WTC11 (cell line): ENCODE data around the gene C16orf74. TPM values are rescaled to one million over a fixed set of nuclear protein-coding genes. Genes with fewer than 3 reads are reported as not detected.
A peak's percentile ranks its signal among the peaks of the same experiment; 100 is the strongest.

Source experiments
- ATAC-seq: fragments of 200-7000 bp; cut with Tn5 transposase; 2 replicates; pipeline ENCODE4 v1.10.0; 2021; ENCODE audit warnings: mild to moderate bottlenecking, moderate library complexity
- CTCF ChIA-PET: fragments of 300-600 bp; sonication (Branson Sonifier 250); formaldehyde crosslinking; loops from one replicate; lab custom pipeline; 2021; ENCODE audit warnings: antibody characterized with exemption; lab: Charles Lee
- POLR2A ChIA-PET: fragments of 350-600 bp; sonication (Branson Sonifier 250); formaldehyde crosslinking; loops from one replicate; lab custom pipeline; 2021; ENCODE audit warnings: antibody characterized with exemption; lab: Charles Lee
- DNase-seq: peaks from one replicate; pipeline ENCODE4 v3.0.0; 2021; ENCODE audit warnings: low spot score
- H3K27ac Mint-ChIP-seq: 2 replicates; pipeline ENCODE4 v1.8.0; 2021; ENCODE audit warnings: mixed read lengths
- H3K27me3 Mint-ChIP-seq: 2 replicates; pipeline ENCODE4 v1.8.0; 2021; ENCODE audit warnings: low read depth, mild to moderate bottlenecking, moderate library complexity, mixed read lengths
- H3K36me3 Mint-ChIP-seq: 2 replicates; pipeline ENCODE4 v1.8.0; 2021; ENCODE audit warnings: mixed read lengths
- H3K4me1 Mint-ChIP-seq: 2 replicates; pipeline ENCODE4 v1.8.0; 2022; ENCODE audit warnings: mixed read lengths
- H3K4me3 Mint-ChIP-seq: 2 replicates; pipeline ENCODE4 v1.8.0; 2021; ENCODE audit warnings: mild to moderate bottlenecking, moderate library complexity, mixed read lengths
- H3K9me3 Mint-ChIP-seq: 2 replicates; pipeline ENCODE4 v1.8.0; 2021; ENCODE audit warnings: mixed read lengths
- CTCF ChIP-seq: fragments of 200-600 bp; IDR thresholded peaks from 2 replicates; pipeline ENCODE4 v1.8.0; 2022; ENCODE audit warnings: antibody characterized with exemption
- FOXP1 ChIP-seq: sonication (generic); formaldehyde crosslinking; IDR thresholded peaks from 2 replicates; pipeline ENCODE4 v1.8.0; 2022; ENCODE audit warnings: missing genetic modification reagents, mild to moderate bottlenecking, moderate library complexity, borderline replicate concordance
- IRF2 ChIP-seq: sonication (generic); formaldehyde crosslinking; IDR thresholded peaks from 2 replicates; pipeline ENCODE4 v1.8.0; 2022; ENCODE audit warnings: low read depth, missing genetic modification reagents, borderline replicate concordance
- MXD4 ChIP-seq: fragments of 250-450 bp; sonication (Bioruptor Pico); IDR thresholded peaks from 2 replicates; pipeline ENCODE4 v1.8.0; 2021; ENCODE audit warnings: mild to moderate bottlenecking, moderate library complexity, borderline replicate concordance
- PRDM15 ChIP-seq: sonication (generic); formaldehyde crosslinking; IDR thresholded peaks from 2 replicates; pipeline ENCODE4 v1.8.0; 2022; ENCODE audit warnings: missing genetic modification reagents
- STAT6 ChIP-seq: sonication (generic); formaldehyde crosslinking; conservative IDR thresholded peaks from 2 replicates; pipeline ENCODE4 v1.8.1; 2023; ENCODE audit warnings: mild to moderate bottlenecking, low read depth, missing genetic modification reagents, moderate library complexity
- ZBTB21 ChIP-seq: sonication (generic); formaldehyde crosslinking; IDR thresholded peaks from 2 replicates; pipeline ENCODE4 v1.8.1; 2023; ENCODE audit warnings: mild to moderate bottlenecking, missing genetic modification reagents, borderline replicate concordance
- ZNF138 ChIP-seq: sonication (generic); formaldehyde crosslinking; conservative IDR thresholded peaks from 2 replicates; pipeline ENCODE4 v1.8.1; 2022; ENCODE audit warnings: mild to moderate bottlenecking, moderate library complexity, missing genetic modification reagents
- ZNF425 ChIP-seq: fragments of 250-450 bp; sonication (Bioruptor Pico); conservative IDR thresholded peaks from 2 replicates; pipeline ENCODE4 v1.9.0; 2021; ENCODE audit warnings: mild to moderate bottlenecking
- total RNA-seq: library from RNA; stranded (reverse); gene quantifications from 3 replicates; pipeline ENCODE4 v1.2.3, GENCODE V29; 2021

Gene C16orf74
- total RNA-seq, 1 experiment from 2014 or later, result 8.3 TPM

- ChIA-PET POLR2A (no interaction called here), CTCF (interaction anchor here (0.5 to 4.1 kb wide), 20 partner anchors 9 to 516 kb away, joined by 3 to 75 read pairs (median 4); partner anchors contain the start of gene GSE1)
- H3K9me3 Mint-ChIP-seq, result no peaks in the 10 kb centered on the region
- peaks cover 13% of the 10 kb centered on the region for H3K4me1 Mint-ChIP-seq
- no peak overlapping the region for H3K4me3 Mint-ChIP-seq
- H3K27ac Mint-ChIP-seq, result no peak overlapping the region
- TF ChIP-seq IRF2 (CRISPR knock-in tag), result no peak
- TF ChIP-seq CTCF, result peak; percentile 78
- DNase-seq (peak; percentile 77), ATAC-seq (peak; percentile 20)
- H3K27me3 Mint-ChIP-seq, result peaks cover 15% of the 10 kb centered on the region
- no peaks in the 10 kb centered on the region for H3K36me3 Mint-ChIP-seq
Observed at GRCh38 chr16:85718682-85719081, 32.2 kb downstream of the C16orf74 start.

GRCh38 chr16:85718153-85718477 is 32.8 kb downstream of the C16orf74 start:
- Mint-ChIP-seq H3K4me3 (no peak overlapping the region), H3K9me3 (no peaks in the 10 kb centered on the region), H3K27me3 (peaks cover 15% of the 10 kb centered on the region), H3K36me3 (no peaks in the 10 kb centered on the region), H3K27ac (no peak overlapping the region), H3K4me1 (peaks cover 13% of the 10 kb centered on the region)
- ATAC-seq, result no peak
- no peak for DNase-seq
- ChIA-PET CTCF (interaction anchor here (0.7 to 4.1 kb wide), 38 partner anchors 8 to 515 kb away, joined by 3 to 75 read pairs (median 4); no protein-coding TSS in a partner anchor), POLR2A (no interaction called here)
- no peak for TF ChIP-seq ZNF425 (CRISPR knock-in tag)
- TF ChIP-seq ZBTB21 (CRISPR knock-in tag), result no peak
- no peak for TF ChIP-seq MXD4 (CRISPR knock-in tag)
- no peak for TF ChIP-seq ZNF138 (CRISPR knock-in tag)

GRCh38 chr16:85717393-85718152 is 33.3 kb downstream of the C16orf74 start:
- Mint-ChIP-seq H3K4me3 (no peak overlapping the region), H3K27me3 (peaks cover 19% of the 10 kb centered on the region), H3K36me3 (peaks cover 3% of the 10 kb centered on the region), H3K27ac (no peak overlapping the region), H3K4me1 (peaks cover 13% of the 10 kb centered on the region), H3K9me3 (peaks cover 3% of the 10 kb centered on the region; the same call in 1 of the 2 replicates)
- ChIA-PET POLR2A (no interaction called here), CTCF (interaction anchor here (0.6 to 4.1 kb wide), 52 partner anchors 8 to 603 kb away, joined by 3 to 75 read pairs (median 4); no protein-coding TSS in a partner anchor)
- peak; percentile 73 for DNase-seq
- ATAC-seq, result peak; percentile 57
- TF ChIP-seq PRDM15 (peak; percentile 80), FOXP1 (CRISPR knock-in tag) (0 out of 2 replicates have a peak, but pooled peaks have one; percentile 16), CTCF (peak; percentile 62), STAT6 (CRISPR knock-in tag) (no peak)
